22Rv1 (cell line): ENCODE measurements around the gene GSTK1.

Experiments used
- H3K27ac ChIP-seq: fragments of 450-650 bp; 2 replicates; pipeline ENCODE4 v1.5.1; 2017
- CTCF ChIP-seq: fragments of 450-650 bp; IDR thresholded peaks from 2 replicates; pipeline ENCODE4 v1.5.1; 2017; ENCODE audit warnings: mild to moderate bottlenecking
- ZFX ChIP-seq: fragments of 450-650 bp; IDR thresholded peaks from 2 replicates; pipeline ENCODE4 v1.6.1; 2017; ENCODE audit warnings: antibody characterized with exemption, borderline replicate concordance

The GSTK1 gene

GRCh38 chr7:143284591-143285469, 21.6 kb downstream of the GSTK1 start, which contains the start of gene TMEM139:
Gene TMEM139, plus strand, starts transcription at chr7:143284958. Its CDS starts 1,000 bp downstream, at chr7:143285958.
- no peak for TF ChIP-seq ZFX
- TF ChIP-seq CTCF, result no peak
- H3K27ac ChIP-seq, result no peak within 1 kb of the TSS

DNA sequence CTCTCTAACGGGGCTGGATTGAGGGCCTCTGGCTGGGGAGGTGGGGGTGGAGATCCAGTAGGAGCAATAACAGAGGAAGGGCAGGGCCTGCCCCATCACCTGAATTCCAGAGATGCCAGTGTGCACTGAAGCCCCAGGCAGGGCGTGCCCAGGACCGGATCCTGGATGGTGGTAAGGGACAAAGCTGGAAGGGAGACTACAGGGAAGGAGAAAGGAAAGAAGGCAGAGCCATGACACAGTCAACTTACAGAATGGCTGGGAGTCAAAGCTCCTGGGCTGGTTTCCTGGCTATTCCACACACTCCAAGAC, 22.2 kb downstream of the GSTK1 start:
- TF ChIP-seq CTCF, result no peak
- TF ChIP-seq ZFX, result no peak
- H3K27ac ChIP-seq, result no peak overlapping the region

DNA sequence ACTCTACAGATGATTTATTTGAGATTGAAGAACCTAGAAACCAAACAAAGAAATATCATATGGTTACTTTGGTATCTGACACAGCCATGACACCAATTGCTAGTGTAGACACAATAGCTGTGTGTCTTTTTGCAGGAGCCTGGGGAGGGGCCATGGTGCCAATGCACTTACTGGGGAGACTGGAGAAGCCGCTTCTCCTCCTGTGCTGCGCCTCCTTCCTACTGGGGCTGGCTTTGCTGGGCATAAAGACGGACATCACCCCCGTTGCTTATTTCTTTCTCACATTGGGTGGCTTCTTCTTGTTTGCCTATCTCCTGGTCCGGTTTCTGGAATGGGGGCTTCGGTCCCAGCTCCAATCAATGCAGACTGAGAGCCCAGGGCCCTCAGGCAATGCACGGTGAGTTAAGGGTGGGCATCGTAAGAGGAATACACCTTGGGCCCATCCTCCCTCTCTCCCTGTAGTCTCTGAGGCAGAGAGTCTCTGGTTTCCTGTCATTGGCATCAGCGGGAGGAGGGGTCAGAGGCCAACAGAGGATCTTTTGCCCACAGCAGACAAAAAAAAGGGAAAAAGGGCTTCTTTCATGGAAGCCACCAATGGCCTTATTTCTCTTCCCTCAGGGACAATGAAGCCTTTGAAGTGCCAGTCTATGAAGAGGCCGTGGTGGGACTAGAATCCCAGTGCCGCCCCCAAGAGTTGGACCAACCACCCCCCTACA, 22.7 kb downstream of the GSTK1 start:
- TF ChIP-seq ZFX (no peak), CTCF (no peak)
- H3K27ac ChIP-seq, result no peak overlapping the region

DNA sequence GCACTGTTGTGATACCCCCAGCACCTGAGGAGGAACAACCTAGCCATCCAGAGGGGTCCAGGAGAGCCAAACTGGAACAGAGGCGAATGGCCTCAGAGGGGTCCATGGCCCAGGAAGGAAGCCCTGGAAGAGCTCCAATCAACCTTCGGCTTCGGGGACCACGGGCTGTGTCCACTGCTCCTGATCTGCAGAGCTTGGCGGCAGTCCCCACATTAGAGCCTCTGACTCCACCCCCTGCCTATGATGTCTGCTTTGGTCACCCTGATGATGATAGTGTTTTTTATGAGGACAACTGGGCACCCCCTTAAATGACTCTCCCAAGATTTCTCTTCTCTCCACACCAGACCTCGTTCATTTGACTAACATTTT, 23.3 kb downstream of the GSTK1 start:
- H3K27ac ChIP-seq, result no peak overlapping the region

GRCh38 chr7:143287339-143287934, 24.2 kb downstream of the GSTK1 start:
- H3K27ac ChIP-seq, result peak overlapping the region; percentile 79
- TF ChIP-seq ZFX (no peak), CTCF (no peak)

More for the DNA sequence above, 23.3 kb downstream of the GSTK1 start:
- TF ChIP-seq ZFX (no peak), CTCF (no peak)

- peak within 1 kb of the TSS; percentile 79 for H3K27ac ChIP-seq
- no peak for TF ChIP-seq ZFX
- peak; percentile 65 for TF ChIP-seq CTCF
Measured at GRCh38 chr7:143287935-143288826, 24.9 kb downstream of the GSTK1 start, which contains the start of gene CASP2. Gene CASP2, plus strand, starts transcription at chr7:143288351. Its CDS starts 105 bp downstream, at chr7:143288456.
